SK-N-SH treated with all-trans-retinoic acid at 6 μM for 48 hours (cell line): ENCODE results near the gene ADSS1.

ENCODE experiments used
- OSR1 ChIP-seq: fragments of 250-450 bp; sonication (Bioruptor Pico); IDR thresholded peaks from 2 replicates; pipeline ENCODE4 v1.8.0; 2022; ENCODE audit warnings: moderate library complexity, mild to moderate bottlenecking, inconsistent platforms
- SNAI2 ChIP-seq: fragments of 250-450 bp; sonication (Bioruptor Pico); IDR thresholded peaks from 2 replicates; pipeline ENCODE4 v1.5.0; 2020; ENCODE audit warnings: mild to moderate bottlenecking, moderate library complexity
- ZFP30 ChIP-seq: fragments of 450-650 bp; formaldehyde crosslinking; IDR thresholded peaks from 2 replicates; pipeline ENCODE4 v1.5.0; 2022; ENCODE audit warnings: mild to moderate bottlenecking, moderate library complexity
- ZNF565 ChIP-seq: fragments of 450-650 bp; formaldehyde crosslinking; conservative IDR thresholded peaks from 2 replicates; pipeline ENCODE4 v1.5.0; 2020; ENCODE audit warnings: low read depth, mild to moderate bottlenecking, moderate library complexity
- ZNF70 ChIP-seq: fragments of 450-650 bp; formaldehyde crosslinking; IDR thresholded peaks from 2 replicates; pipeline ENCODE4 v1.5.0; 2020; ENCODE audit warnings: mild to moderate bottlenecking, moderate library complexity
- TF ChIP-seq, protein P1 (sequence below): fragments of 250-450 bp; sonication (Bioruptor Pico); IDR thresholded peaks from 2 replicates; pipeline ENCODE4 v1.5.1; 2020; ENCODE audit warnings: low read depth, mild to moderate bottlenecking, moderate library complexity

DNA sequence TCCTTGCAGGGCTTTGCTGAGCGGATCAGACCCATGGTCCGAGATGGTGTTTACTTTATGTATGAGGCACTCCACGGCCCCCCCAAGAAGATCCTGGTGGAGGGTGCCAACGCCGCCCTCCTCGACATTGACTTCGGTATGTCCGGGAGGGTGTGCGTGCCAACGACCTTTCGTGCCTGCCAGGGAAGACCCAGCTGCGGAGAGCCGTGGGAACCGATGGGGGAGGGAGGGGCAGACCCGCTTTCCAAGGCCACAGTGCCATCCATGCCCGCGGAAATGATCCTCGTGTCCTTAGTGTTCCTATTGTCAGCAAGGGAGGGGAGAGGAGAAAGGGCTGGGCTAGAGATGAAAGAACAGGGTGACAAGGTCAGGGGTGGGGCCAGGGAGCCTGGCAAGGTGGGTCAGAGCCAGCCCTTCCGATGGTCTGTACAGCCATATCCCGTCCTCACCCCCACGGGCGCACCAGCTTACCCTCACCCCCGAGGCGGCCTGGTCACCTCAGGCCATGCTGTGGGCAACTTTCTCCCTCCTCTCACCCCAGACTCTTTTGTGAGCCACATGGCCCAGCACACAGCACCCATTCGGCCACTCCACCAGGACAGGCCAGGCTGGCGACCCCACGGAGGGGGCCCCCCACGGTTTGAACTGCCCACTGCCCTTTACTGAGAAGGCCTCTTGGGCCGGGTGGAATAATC lies 17.2 kb downstream of the ADSS1 start:
- TF ChIP-seq ZFP30 (CRISPR knock-in tag) (no peak), ZNF70 (CRISPR knock-in tag) (no peak), OSR1 (CRISPR knock-in tag) (no peak), ZNF565 (CRISPR knock-in tag) (no peak), SNAI2 (CRISPR knock-in tag) (no peak)
- TF ChIP-seq, protein P1, sequence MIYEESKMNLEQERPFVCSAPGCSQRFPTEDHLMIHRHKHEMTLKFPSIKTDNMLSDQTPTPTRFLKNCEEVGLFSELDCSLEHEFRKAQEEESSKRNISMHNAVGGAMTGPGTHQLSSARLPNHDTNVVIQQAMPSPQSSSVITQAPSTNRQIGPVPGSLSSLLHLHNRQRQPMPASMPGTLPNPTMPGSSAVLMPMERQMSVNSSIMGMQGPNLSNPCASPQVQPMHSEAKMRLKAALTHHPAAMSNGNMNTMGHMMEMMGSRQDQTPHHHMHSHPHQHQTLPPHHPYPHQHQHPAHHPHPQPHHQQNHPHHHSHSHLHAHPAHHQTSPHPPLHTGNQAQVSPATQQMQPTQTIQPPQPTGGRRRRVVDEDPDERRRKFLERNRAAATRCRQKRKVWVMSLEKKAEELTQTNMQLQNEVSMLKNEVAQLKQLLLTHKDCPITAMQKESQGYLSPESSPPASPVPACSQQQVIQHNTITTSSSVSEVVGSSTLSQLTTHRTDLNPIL (CRISPR knock-in tag): no peak
